ENCODE measurements around the gene KRTAP19-7.

KRTAP19-7 gene

DNA sequence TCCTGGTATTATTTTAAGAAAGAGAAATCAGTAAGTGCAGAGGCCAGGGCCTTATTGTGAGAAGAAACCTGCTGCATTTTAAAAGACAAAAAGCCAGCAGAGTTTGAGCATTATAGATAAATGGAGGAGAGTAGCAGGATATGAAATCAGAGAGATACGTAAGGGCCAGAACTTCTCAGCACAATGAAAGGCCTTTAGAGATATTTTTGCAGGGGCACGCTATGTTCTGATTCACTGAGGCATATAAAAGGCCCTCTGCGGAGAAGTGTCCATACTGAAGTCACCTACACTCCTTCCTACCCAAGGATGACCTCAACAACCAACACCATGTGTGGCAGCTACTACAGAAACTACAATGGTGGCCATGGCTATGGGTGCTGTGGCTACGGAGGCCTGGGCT, 31.0 kb upstream of the KRTAP19-7 start, which contains the start of gene KRTAP6-3:
KRTAP6-3 (plus strand) TSS at position 301 of the 400 bp plus-strand sequence; CDS start at position 307, 6 bp downstream.
- Histone ChIP-seq H2AFZ (ENCODE audit: low read depth, low read length) (no peak within 1 kb of the TSS), H3K27ac (ENCODE audit: low read length) (no peak within 1 kb of the TSS), H3K4me2 (ENCODE audit: low read length) (no peak within 1 kb of the TSS), H3K4me3 (ENCODE audit: low read length) (no peak within 1 kb of the TSS), H3K4me1 (ENCODE audit: low read length) (no peaks in the 10 kb centered on the region), H3K27me3 (ENCODE audit: low read depth, low read length) (no peaks in the 10 kb centered on the region), H3K36me3 (replicated peaks; ENCODE audit: low read depth, low read length) (no peaks in the 10 kb centered on the region), H4K20me1 (ENCODE audit: insufficient read depth, low read length) (no peaks in the 10 kb centered on the region), H3K9me3 (ENCODE audit: insufficient read depth, low read length) (no peaks in the 10 kb centered on the region), H3K9ac (ENCODE audit: low read length) (no peak within 1 kb of the TSS), H3K79me2 (ENCODE audit: low read length) (no peaks in the 10 kb centered on the region)
- no peak for TF ChIP-seq EZH2phosphoT487 (IDR thresholded peaks at IDR 0.05; ENCODE audit: low read depth)
- TF ChIP-seq, protein P1, sequence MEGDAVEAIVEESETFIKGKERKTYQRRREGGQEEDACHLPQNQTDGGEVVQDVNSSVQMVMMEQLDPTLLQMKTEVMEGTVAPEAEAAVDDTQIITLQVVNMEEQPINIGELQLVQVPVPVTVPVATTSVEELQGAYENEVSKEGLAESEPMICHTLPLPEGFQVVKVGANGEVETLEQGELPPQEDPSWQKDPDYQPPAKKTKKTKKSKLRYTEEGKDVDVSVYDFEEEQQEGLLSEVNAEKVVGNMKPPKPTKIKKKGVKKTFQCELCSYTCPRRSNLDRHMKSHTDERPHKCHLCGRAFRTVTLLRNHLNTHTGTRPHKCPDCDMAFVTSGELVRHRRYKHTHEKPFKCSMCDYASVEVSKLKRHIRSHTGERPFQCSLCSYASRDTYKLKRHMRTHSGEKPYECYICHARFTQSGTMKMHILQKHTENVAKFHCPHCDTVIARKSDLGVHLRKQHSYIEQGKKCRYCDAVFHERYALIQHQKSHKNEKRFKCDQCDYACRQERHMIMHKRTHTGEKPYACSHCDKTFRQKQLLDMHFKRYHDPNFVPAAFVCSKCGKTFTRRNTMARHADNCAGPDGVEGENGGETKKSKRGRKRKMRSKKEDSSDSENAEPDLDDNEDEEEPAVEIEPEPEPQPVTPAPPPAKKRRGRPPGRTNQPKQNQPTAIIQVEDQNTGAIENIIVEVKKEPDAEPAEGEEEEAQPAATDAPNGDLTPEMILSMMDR (IDR thresholded peaks at IDR 0.05; ENCODE audit: low read depth, low read length), result no peak

DNA sequence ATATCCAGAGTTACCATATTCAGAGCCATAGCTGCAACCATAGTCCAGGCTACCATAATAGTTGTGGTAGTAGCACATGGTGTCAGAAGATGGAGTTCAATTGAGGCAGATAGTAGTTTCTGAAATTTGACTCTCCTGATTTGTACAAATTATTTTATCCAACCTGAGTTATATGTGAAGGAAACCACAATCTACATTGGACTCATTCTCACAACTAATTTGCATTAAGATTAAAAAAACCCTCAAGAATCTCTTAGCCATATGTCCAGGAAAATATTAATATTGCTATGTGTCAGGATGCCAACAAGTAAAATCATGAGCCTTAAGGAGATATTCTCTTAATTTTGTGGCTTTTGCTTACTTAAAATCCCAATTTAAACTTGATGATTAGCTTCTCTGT, 29.2 kb upstream of the KRTAP19-7 start, which contains the start of gene KRTAP22-2:
KRTAP22-2 (minus strand) TSS at position 101 of the 400 bp plus-strand sequence.
- H3K27ac ChIP-seq (ENCODE audit: low read length), result no peak within 1 kb of the TSS
- no peaks in the 10 kb centered on the region for H3K27me3 ChIP-seq (ENCODE audit: low read depth, low read length)
- no peak within 1 kb of the TSS for H3K9ac ChIP-seq (ENCODE audit: low read length)
- TF ChIP-seq EZH2phosphoT487 (IDR thresholded peaks at IDR 0.05; ENCODE audit: low read depth), result no peak
- TF ChIP-seq, protein P1 (IDR thresholded peaks at IDR 0.05; ENCODE audit: low read depth, low read length), result no peak
- no peak within 1 kb of the TSS for H3K4me2 ChIP-seq (ENCODE audit: low read length)
- H2AFZ ChIP-seq (ENCODE audit: low read depth, low read length), result no peak within 1 kb of the TSS
- H3K79me2 ChIP-seq (ENCODE audit: low read length), result no peaks in the 10 kb centered on the region
- no peaks in the 10 kb centered on the region for H3K36me3 ChIP-seq (replicated peaks; ENCODE audit: low read depth, low read length)
- H3K9me3 ChIP-seq (ENCODE audit: insufficient read depth, low read length), result no peaks in the 10 kb centered on the region
- H3K4me1 ChIP-seq (ENCODE audit: low read length), result no peaks in the 10 kb centered on the region
- no peak within 1 kb of the TSS for H3K4me3 ChIP-seq (ENCODE audit: low read length)
- H4K20me1 ChIP-seq (ENCODE audit: insufficient read depth, low read length), result no peaks in the 10 kb centered on the region

DNA sequence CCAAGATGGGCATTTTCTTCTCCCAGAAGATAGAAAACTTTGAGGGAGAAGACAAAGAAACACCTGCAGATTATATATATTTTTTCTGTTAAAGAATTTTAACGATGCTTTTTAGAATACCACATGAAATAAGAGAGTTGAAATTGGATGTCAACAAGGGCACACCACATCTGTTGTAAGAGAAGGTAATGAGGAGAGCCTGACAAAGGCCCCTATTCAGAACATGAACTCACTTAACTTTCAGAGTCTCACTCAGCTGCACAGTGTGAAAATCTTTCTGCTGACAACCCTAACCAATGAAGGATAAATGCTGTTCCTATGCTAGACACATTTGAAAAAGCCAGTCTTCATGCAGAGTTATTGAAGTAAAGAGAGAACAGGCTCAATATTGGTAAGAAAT, 21.8 kb upstream of the KRTAP19-7 start:
- Histone ChIP-seq H3K27me3 (ENCODE audit: low read depth, low read length) (no peaks in the 10 kb centered on the region), H3K9ac (ENCODE audit: low read length) (no peak overlapping the region), H3K4me3 (ENCODE audit: low read length) (no peak overlapping the region), H2AFZ (ENCODE audit: low read depth, low read length) (no peak overlapping the region), H4K20me1 (ENCODE audit: insufficient read depth, low read length) (no peaks in the 10 kb centered on the region), H3K9me3 (ENCODE audit: insufficient read depth, low read length) (no peaks in the 10 kb centered on the region), H3K4me1 (ENCODE audit: low read length) (no peaks in the 10 kb centered on the region), H3K27ac (ENCODE audit: low read length) (no peak overlapping the region), H3K4me2 (ENCODE audit: low read length) (no peak overlapping the region), H3K36me3 (replicated peaks; ENCODE audit: low read depth, low read length) (no peaks in the 10 kb centered on the region), H3K79me2 (ENCODE audit: low read length) (no peaks in the 10 kb centered on the region)
- no peak for TF ChIP-seq EZH2phosphoT487 (IDR thresholded peaks at IDR 0.05; ENCODE audit: low read depth)
- TF ChIP-seq, protein P1 (IDR thresholded peaks at IDR 0.05; ENCODE audit: low read depth, low read length), result no peak

DNA sequence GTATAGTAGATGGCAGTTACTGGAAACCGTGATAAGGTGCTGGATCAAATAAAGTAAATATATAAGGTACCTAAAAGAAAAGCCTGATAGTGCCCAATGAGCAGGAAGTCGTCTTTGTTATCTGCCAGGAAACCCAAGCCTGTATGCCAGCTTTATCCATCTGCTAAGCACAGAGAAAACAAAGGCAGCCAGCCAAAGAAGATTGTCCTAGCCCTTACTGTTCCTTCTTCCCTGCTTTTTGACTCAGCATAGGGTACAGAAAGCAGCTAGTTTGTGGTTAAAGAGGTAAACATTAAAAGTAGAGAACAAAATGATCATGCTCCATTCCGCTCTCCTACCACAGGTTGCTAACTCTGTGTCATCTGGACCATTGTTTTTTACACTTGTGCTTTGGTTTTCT, 19.0 kb upstream of the KRTAP19-7 start:
- TF ChIP-seq EZH2phosphoT487 (IDR thresholded peaks at IDR 0.05; ENCODE audit: low read depth), result no peak
- TF ChIP-seq, protein P1 (IDR thresholded peaks at IDR 0.05; ENCODE audit: low read depth, low read length), result no peak
- Histone ChIP-seq H3K4me2 (ENCODE audit: low read length) (no peak overlapping the region), H3K9me3 (ENCODE audit: insufficient read depth, low read length) (no peaks in the 10 kb centered on the region), H4K20me1 (ENCODE audit: insufficient read depth, low read length) (no peaks in the 10 kb centered on the region), H3K79me2 (ENCODE audit: low read length) (no peaks in the 10 kb centered on the region), H3K27ac (ENCODE audit: low read length) (no peak overlapping the region), H3K4me1 (ENCODE audit: low read length) (no peaks in the 10 kb centered on the region), H3K36me3 (replicated peaks; ENCODE audit: low read depth, low read length) (no peaks in the 10 kb centered on the region), H2AFZ (ENCODE audit: low read depth, low read length) (no peak overlapping the region), H3K9ac (ENCODE audit: low read length) (no peak overlapping the region), H3K4me3 (ENCODE audit: low read length) (no peak overlapping the region), H3K27me3 (ENCODE audit: low read depth, low read length) (no peaks in the 10 kb centered on the region)
